Type B pancreatic cell (in vitro differentiated cells): ENCODE measurements around the gene HEPACAM. TPM values are rescaled to one million over a fixed set of nuclear protein-coding genes. Genes with fewer than 3 reads are reported as not detected.

Experiments used
- DNase-seq: peaks from one replicate; pipeline ENCODE4 v3.0.0; 2021; ENCODE audit warnings: mixed read lengths; ENCODE audit not compliant: unreplicated experiment; ENCODE audit errors: extremely low spot score
- H3K27ac Mint-ChIP-seq: 2 replicates; pipeline ENCODE4 v1.8.0; 2021; ENCODE audit warnings: mild to moderate bottlenecking, mixed read lengths
- H3K27me3 Mint-ChIP-seq: 2 replicates; pipeline ENCODE4 v1.8.0; 2021; ENCODE audit warnings: mixed read lengths
- H3K36me3 Mint-ChIP-seq: 2 replicates; pipeline ENCODE4 v1.8.0; 2021; ENCODE audit warnings: mixed read lengths
- H3K4me1 Mint-ChIP-seq: one replicate; pipeline ENCODE4 v1.8.0; 2021; ENCODE audit warnings: mixed read lengths; ENCODE audit not compliant: unreplicated experiment
- H3K4me3 Mint-ChIP-seq: 2 replicates; pipeline ENCODE4 v1.8.0; 2021; ENCODE audit warnings: mild to moderate bottlenecking, mixed read lengths
- H3K9me3 Mint-ChIP-seq: 2 replicates; pipeline ENCODE4 v1.8.0; 2021; ENCODE audit warnings: mixed read lengths
- total RNA-seq: library from RNA; stranded (reverse); gene quantifications from 2 replicates; pipeline ENCODE4 v1.2.1, GENCODE V29; 2021; ENCODE audit warnings: low replicate concordance
- TF ChIP-seq, protein P1 (sequence below): fragments of 200-600 bp; sonication (generic); conservative IDR thresholded peaks from 2 replicates; pipeline ENCODE4 v1.5.0; 2021; ENCODE audit warnings: antibody characterized with exemption, mild to moderate bottlenecking

Gene HEPACAM
- total RNA-seq, 1 donor from 2014 or later: 0.43 TPM

GRCh38 chr11:124886978-124887666, 48.7 kb downstream of the HEPACAM start:
- TF ChIP-seq, protein P1, sequence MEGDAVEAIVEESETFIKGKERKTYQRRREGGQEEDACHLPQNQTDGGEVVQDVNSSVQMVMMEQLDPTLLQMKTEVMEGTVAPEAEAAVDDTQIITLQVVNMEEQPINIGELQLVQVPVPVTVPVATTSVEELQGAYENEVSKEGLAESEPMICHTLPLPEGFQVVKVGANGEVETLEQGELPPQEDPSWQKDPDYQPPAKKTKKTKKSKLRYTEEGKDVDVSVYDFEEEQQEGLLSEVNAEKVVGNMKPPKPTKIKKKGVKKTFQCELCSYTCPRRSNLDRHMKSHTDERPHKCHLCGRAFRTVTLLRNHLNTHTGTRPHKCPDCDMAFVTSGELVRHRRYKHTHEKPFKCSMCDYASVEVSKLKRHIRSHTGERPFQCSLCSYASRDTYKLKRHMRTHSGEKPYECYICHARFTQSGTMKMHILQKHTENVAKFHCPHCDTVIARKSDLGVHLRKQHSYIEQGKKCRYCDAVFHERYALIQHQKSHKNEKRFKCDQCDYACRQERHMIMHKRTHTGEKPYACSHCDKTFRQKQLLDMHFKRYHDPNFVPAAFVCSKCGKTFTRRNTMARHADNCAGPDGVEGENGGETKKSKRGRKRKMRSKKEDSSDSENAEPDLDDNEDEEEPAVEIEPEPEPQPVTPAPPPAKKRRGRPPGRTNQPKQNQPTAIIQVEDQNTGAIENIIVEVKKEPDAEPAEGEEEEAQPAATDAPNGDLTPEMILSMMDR: no peak
- H3K27me3 Mint-ChIP-seq: peaks cover 34% of the 10 kb centered on the region
- peak; percentile 44 for DNase-seq
- H3K36me3 Mint-ChIP-seq: no peaks in the 10 kb centered on the region
- peaks cover 12% of the 10 kb centered on the region for H3K4me1 Mint-ChIP-seq
- no peak overlapping the region for H3K4me3 Mint-ChIP-seq
- no peaks in the 10 kb centered on the region for H3K9me3 Mint-ChIP-seq
- no peak overlapping the region for H3K27ac Mint-ChIP-seq

GRCh38 chr11:124886476-124886875, 49.4 kb downstream of the HEPACAM start:
- Mint-ChIP-seq H3K4me1 (peaks cover 12% of the 10 kb centered on the region), H3K4me3 (no peak overlapping the region), H3K27me3 (peaks cover 33% of the 10 kb centered on the region), H3K27ac (no peak overlapping the region), H3K36me3 (no peaks in the 10 kb centered on the region), H3K9me3 (no peaks in the 10 kb centered on the region)
- TF ChIP-seq, protein P1: no peak
- peak; percentile 43 for DNase-seq

DNA sequence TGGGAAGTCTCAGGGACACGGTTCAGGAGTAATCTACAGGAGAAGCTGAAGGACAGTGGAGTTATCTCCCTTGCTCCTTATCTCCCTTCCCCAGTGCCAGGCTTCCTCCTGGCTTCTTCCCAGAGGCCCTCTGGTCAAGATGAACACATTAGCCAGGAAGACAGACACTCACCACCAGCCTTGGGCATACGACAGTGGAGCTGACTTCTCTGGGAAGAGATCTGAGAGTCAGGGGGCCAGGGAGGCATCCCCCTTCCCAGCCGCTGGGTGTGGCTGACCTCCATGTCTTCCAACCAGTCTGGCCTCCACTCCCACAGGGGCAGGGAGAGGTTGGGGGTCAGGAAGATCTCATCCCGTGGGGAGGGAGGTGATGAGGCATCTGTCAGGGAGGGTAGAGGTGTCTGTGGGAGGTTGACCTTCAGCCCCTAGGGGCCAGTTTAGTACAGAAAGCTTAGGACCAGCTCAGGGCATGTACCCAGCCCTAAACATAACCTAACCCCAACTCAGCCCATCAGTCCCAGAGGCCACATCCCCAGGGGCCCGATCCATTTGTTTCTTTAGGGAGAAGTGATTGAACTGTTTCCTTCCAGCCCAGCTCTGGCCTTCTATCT, 50.9 kb downstream of the HEPACAM start:
- TF ChIP-seq, protein P1: no peak
- Mint-ChIP-seq H3K4me3 (no peak overlapping the region), H3K4me1 (peaks cover 12% of the 10 kb centered on the region), H3K27ac (no peak overlapping the region), H3K9me3 (no peaks in the 10 kb centered on the region), H3K36me3 (no peaks in the 10 kb centered on the region), H3K27me3 (peaks cover 27% of the 10 kb centered on the region)
- peak; percentile 32 for DNase-seq

DNA sequence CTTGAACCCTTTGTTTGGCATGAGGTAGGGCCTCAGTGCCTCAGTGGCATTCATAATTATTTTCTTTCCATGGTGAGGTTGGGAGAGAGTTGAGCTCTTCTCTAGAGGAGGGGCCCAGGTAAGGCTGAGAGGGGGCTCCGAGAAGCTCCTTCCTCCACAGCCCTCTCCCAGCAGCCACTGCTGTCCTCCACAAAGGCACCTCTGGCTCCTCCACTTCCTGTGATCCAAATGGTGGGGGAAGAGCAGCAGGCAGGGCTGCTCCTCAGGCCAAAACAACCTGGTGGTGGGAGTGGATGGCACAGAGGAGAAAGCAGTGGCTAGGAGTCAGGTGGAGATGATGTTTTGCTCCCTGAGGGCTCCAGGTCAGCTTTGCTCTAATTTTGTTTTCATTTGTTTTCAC, 51.5 kb downstream of the HEPACAM start:
- Mint-ChIP-seq H3K4me3 (no peak overlapping the region), H3K36me3 (no peaks in the 10 kb centered on the region), H3K27ac (peak overlapping the region; percentile 12), H3K27me3 (peaks cover 23% of the 10 kb centered on the region), H3K9me3 (no peaks in the 10 kb centered on the region), H3K4me1 (peaks cover 12% of the 10 kb centered on the region)
- DNase-seq: no peak
- TF ChIP-seq, protein P1: no peak

DNA sequence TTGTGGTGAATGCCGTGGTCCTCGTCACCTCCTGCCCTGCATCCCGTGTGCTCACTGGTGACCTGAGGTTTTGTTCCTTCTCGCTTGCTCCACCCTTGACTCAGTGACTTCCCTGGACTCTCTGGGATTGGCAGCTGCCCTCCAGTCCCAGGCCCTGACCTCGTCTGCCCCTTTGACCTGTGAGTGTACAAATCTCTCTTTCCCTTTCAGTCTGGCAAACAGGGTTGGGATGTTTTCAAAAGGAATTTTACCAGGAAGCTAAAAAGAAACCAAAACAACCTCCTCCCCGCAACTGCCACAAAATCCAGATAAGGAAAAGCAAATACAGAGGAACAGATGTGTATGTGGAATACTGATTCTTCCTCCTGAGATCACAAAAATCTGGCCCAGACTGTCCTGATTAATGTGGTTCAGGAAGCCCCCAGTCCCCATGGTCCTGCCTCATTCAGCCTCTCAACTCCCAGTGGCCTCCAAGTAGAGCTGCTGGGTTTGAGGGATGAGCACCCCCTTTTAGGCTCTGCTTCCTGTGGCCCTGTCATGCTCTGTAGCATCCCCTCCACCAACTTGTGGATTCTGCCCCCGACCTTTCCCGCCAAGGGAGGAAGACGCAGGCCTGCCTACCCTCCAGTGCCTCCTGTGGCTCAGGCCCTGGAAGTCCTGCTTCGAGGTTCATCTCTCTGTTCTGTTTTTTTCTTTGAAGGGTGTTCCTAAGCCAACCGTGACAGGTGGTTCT, 53.3 kb downstream of the HEPACAM start:
- Mint-ChIP-seq H3K36me3 (no peaks in the 10 kb centered on the region), H3K9me3 (no peaks in the 10 kb centered on the region), H3K4me1 (peaks cover 12% of the 10 kb centered on the region), H3K27ac (no peak overlapping the region), H3K27me3 (peaks cover 19% of the 10 kb centered on the region), H3K4me3 (no peak overlapping the region)
- TF ChIP-seq, protein P1: no peak
- DNase-seq: peak; percentile 50
